Sigmoid colon (tissue), 4 donors: Measurements from ENCODE around the gene ALMS1.

Experiments
- CTCF ChIP-seq, 4 experiments: fragments of 450-650 bp in 3 of 4; fragments of 200-600 bp in 1 of 4; IDR thresholded peaks; one replicate each; pipeline ENCODE4 v1.5.1; 2016 to 2019; ENCODE audit warnings: antibody characterized with exemption in 4 of 4, mild to moderate bottlenecking in 3 of 4, moderate library complexity in 2 of 4
- EP300 ChIP-seq, 4 donors: sonication (generic); formaldehyde crosslinking; IDR thresholded peaks; one replicate each; pipeline ENCODE4 v1.6.1; 2017; ENCODE audit warnings: antibody characterized with exemption in 4 of 4
- POLR2A ChIP-seq, 2 donors: fragments of 450-650 bp; IDR thresholded peaks; one replicate each; pipeline ENCODE4 v1.6.1; 2016; ENCODE audit warnings: antibody characterized with exemption in 2 of 2, mild to moderate bottlenecking in 2 of 2, moderate library complexity in 2 of 2

GRCh38 chr2:73594251-73594650 is 208.6 kb downstream of the ALMS1 start:
- no peak for TF ChIP-seq POLR2A (IDR thresholded peaks at IDR 0.05)
- no peak for TF ChIP-seq CTCF (IDR thresholded peaks at IDR 0.05)
- TF ChIP-seq EP300 (IDR thresholded peaks at IDR 0.05), result no peak
